ENCODE measurements around the gene MRPL34. TPM values are rescaled to one million over a fixed set of nuclear protein-coding genes. Genes with fewer than 3 reads are reported as not detected.
A peak's percentile ranks its signal among the peaks of the same experiment; 100 is the strongest.

MRPL34 gene
- total and polyA plus RNA-seq, 9 of the 15 experiments (the other 6 are each of a cell fraction or from before 2014, with no cell fraction given), result 11.5 to 256 (median 72.5) TPM

DNA sequence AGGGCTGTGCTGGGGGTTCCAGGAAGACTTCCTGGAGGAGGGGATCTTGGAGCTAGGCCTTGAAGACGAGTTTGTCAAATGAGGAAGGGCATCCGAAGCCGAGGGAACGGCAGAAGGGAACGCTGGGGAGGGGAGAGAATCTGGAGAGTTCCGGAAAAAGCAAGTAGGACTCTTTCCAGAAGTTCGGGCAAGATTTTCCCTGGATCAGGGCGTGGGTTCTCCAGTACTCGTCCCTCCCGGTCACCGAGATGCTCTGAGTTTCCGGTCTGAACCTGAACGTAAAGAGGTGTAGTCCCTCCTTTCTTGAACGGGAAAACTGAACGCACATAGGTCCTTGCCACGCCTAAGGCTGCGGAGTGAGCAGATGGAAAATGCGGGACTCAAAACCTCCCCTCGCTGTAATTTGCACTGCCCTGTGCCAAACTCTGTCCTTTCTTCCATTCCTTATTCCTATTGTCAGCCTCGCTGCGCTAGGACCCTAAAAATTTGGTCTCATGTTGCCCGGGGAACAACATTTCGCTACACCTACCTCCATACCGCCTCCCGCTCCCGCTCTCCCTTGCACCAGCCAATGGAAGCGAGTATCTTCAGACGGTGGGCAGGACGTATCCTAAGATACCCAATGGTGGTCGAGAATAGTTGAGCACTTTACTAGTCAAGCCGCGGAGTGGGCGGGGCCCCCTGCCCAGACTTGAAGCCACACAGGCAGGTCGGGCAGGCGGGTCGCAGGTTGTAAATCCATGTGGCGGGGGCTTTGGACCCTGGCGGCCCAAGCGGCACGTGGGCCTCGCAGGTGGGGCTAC, 31.4 kb downstream of the MRPL34 start, which contains the start of gene GTPBP3 (continued):
- peak; percentile 57 to 66 for TF ChIP-seq NRF1 (conservative IDR thresholded peaks at IDR 0.05 in 1 of 2, IDR thresholded peaks at IDR 0.05 in 1 of 2)
- TF ChIP-seq POLR2B (IDR thresholded peaks at IDR 0.05; ENCODE audit: low read depth, partially characterized antibody), result peak; percentile 83
- TF ChIP-seq, protein P1, sequence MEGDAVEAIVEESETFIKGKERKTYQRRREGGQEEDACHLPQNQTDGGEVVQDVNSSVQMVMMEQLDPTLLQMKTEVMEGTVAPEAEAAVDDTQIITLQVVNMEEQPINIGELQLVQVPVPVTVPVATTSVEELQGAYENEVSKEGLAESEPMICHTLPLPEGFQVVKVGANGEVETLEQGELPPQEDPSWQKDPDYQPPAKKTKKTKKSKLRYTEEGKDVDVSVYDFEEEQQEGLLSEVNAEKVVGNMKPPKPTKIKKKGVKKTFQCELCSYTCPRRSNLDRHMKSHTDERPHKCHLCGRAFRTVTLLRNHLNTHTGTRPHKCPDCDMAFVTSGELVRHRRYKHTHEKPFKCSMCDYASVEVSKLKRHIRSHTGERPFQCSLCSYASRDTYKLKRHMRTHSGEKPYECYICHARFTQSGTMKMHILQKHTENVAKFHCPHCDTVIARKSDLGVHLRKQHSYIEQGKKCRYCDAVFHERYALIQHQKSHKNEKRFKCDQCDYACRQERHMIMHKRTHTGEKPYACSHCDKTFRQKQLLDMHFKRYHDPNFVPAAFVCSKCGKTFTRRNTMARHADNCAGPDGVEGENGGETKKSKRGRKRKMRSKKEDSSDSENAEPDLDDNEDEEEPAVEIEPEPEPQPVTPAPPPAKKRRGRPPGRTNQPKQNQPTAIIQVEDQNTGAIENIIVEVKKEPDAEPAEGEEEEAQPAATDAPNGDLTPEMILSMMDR (IDR thresholded peaks at IDR 0.05 in 2 of 3, conservative IDR thresholded peaks at IDR 0.05 in 1 of 3; ENCODE audit: insufficient read depth in 2 of 3, low read depth in 1 of 3, low read length in 3 of 3), result peak in 1 of 3 experiments; percentile 9; a peak in 1 of 6 replicates
- TF ChIP-seq ZNF347 (CRISPR knock-in tag; IDR thresholded peaks at IDR 0.05; ENCODE audit: low read depth), result no peak
- peak in 1 of 2 experiments; percentile 77; a peak in 2 of 4 replicates for TF ChIP-seq NONO (IDR thresholded peaks at IDR 0.05; ENCODE audit: low read depth in 2 of 2, low read length in 1 of 2)
- TF ChIP-seq, protein P2, sequence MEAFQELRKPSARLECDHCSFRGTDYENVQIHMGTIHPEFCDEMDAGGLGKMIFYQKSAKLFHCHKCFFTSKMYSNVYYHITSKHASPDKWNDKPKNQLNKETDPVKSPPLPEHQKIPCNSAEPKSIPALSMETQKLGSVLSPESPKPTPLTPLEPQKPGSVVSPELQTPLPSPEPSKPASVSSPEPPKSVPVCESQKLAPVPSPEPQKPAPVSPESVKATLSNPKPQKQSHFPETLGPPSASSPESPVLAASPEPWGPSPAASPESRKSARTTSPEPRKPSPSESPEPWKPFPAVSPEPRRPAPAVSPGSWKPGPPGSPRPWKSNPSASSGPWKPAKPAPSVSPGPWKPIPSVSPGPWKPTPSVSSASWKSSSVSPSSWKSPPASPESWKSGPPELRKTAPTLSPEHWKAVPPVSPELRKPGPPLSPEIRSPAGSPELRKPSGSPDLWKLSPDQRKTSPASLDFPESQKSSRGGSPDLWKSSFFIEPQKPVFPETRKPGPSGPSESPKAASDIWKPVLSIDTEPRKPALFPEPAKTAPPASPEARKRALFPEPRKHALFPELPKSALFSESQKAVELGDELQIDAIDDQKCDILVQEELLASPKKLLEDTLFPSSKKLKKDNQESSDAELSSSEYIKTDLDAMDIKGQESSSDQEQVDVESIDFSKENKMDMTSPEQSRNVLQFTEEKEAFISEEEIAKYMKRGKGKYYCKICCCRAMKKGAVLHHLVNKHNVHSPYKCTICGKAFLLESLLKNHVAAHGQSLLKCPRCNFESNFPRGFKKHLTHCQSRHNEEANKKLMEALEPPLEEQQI (IDR thresholded peaks at IDR 0.05), result no peak
- no peak for TF ChIP-seq TFAM (CRISPR knock-in tag; conservative IDR thresholded peaks at IDR 0.05)
- peak in 1 of 2 experiments; percentile 70; a peak in 1 of 4 replicates for TF ChIP-seq SRF (CRISPR knock-in tag; IDR thresholded peaks at IDR 0.05)
- no peak for TF ChIP-seq ZSCAN32 (CRISPR knock-in tag; IDR thresholded peaks at IDR 0.05)
- no peak for TF ChIP-seq STAT5B (CRISPR knock-in tag; IDR thresholded peaks at IDR 0.05)
- no peak; the same call in 1 of the 2 replicates for TF ChIP-seq HINFP (tag; conservative IDR thresholded peaks at IDR 0.05; ENCODE audit: low read depth)
- TF ChIP-seq CHCHD3 (CRISPR knock-in tag; IDR thresholded peaks at IDR 0.05), result no peak
- peak; percentile 74 for TF ChIP-seq PHF20 (IDR thresholded peaks at IDR 0.05; ENCODE audit: partially characterized antibody)
- peak; percentile 95; the same call in 1 of the 2 replicates for TF ChIP-seq ADNP (tag; IDR thresholded peaks at IDR 0.05)
- TF ChIP-seq U2AF2 (optimal IDR thresholded peaks at IDR 0.05; ENCODE audit: low read depth, low read length), result no peak
- TF ChIP-seq PYGO2 (tag; IDR thresholded peaks at IDR 0.05), result no peak
- TF ChIP-seq WHSC1 (IDR thresholded peaks at IDR 0.05; ENCODE audit: low read length), result no peak
- TF ChIP-seq, protein P3, sequence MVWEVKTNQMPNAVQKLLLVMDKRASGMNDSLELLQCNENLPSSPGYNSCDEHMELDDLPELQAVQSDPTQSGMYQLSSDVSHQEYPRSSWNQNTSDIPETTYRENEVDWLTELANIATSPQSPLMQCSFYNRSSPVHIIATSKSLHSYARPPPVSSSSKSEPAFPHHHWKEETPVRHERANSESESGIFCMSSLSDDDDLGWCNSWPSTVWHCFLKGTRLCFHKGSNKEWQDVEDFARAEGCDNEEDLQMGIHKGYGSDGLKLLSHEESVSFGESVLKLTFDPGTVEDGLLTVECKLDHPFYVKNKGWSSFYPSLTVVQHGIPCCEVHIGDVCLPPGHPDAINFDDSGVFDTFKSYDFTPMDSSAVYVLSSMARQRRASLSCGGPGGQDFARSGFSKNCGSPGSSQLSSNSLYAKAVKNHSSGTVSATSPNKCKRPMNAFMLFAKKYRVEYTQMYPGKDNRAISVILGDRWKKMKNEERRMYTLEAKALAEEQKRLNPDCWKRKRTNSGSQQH (CRISPR knock-in tag; IDR thresholded peaks at IDR 0.05), result no peak
- TF ChIP-seq ETV6 (IDR thresholded peaks at IDR 0.05; ENCODE audit: borderline replicate concordance in 1 of 2, low read depth in 2 of 2, low read length in 1 of 2), result no peak
- TF ChIP-seq ETV6 (CRISPR knock-in tag; IDR thresholded peaks at IDR 0.05; ENCODE audit: borderline replicate concordance), result peak; percentile 38; the same call in 1 of the 2 replicates

All from K562 (cell line).